IMR-90 (cell line): Measurements from ENCODE around the gene STMN3. TPM values are rescaled to one million over a fixed set of nuclear protein-coding genes. Genes with fewer than 3 reads are reported as not detected.

Source experiments
- ATAC-seq: fragments of 200-7000 bp; cut with Tn5 transposase; 2 replicates; pipeline ENCODE4 v1.9.1; 2020; ENCODE audit warnings: low read depth, mild to moderate bottlenecking, moderate library complexity
- BruUV-seq: library from RNA; stranded (reverse); fragments of 400-500 nt; replicated peaks from 2 replicates; lab custom pipeline; 2021; lab: Mats Ljungman, UMichigan
- CTCF ChIA-PET: fragments of 300-600 bp; formaldehyde crosslinking; extraction: SDS; loops from one replicate; lab custom pipeline; 2021; ENCODE audit warnings: antibody characterized with exemption; lab: Yijun Ruan, JAX
- POLR2A ChIA-PET: fragments of 300-600 bp; sonication (Branson Sonifier 250); formaldehyde crosslinking; loops from one replicate; lab custom pipeline; 2022; ENCODE audit warnings: antibody characterized with exemption; ENCODE audit not compliant: unreplicated experiment; lab: Charles Lee
- DNase-seq: peaks from one replicate; pipeline ENCODE4 v3.0.0; 2013
- H2AFZ ChIP-seq: replicated peaks from 2 replicates; pipeline ENCODE3; 2013; ENCODE audit warnings: low read length, mild to moderate bottlenecking; ENCODE audit not compliant: poor library complexity
- H2AK5ac ChIP-seq: 2 replicates; pipeline ENCODE4 v1.6.1; 2013; ENCODE audit warnings: low read depth, low read length, inconsistent platforms
- H2AK9ac ChIP-seq: replicated peaks from 2 replicates; pipeline ENCODE3; 2013; ENCODE audit warnings: mild to moderate bottlenecking, low read depth, low read length, moderate library complexity; ENCODE audit not compliant: poor library complexity
- H2BK120ac ChIP-seq: 2 replicates; pipeline ENCODE4 v1.6.1; 2013; ENCODE audit warnings: low read depth, low read length, inconsistent platforms
- H2BK15ac ChIP-seq: 3 replicates; pipeline ENCODE4 v1.6.1; 2013; ENCODE audit warnings: low read depth, low read length, inconsistent platforms
- H2BK20ac ChIP-seq: 2 replicates; pipeline ENCODE4 v1.6.1; 2013; ENCODE audit warnings: low read depth, mild to moderate bottlenecking, inconsistent platforms, low read length, moderate library complexity
- H2BK5ac ChIP-seq: 2 replicates; pipeline ENCODE4 v1.6.1; 2013; ENCODE audit warnings: mild to moderate bottlenecking, low read depth, low read length, inconsistent platforms; ENCODE audit not compliant: poor library complexity, severe bottlenecking
- H3K14ac ChIP-seq: replicated peaks from 2 replicates; pipeline ENCODE4 v1.6.1; 2013; ENCODE audit warnings: low read depth, low read length, inconsistent platforms
- H3K18ac ChIP-seq: 2 replicates; pipeline ENCODE4 v1.6.1; 2013; ENCODE audit warnings: low read depth, low read length, control low read depth
- H3K23ac ChIP-seq: 2 replicates; pipeline ENCODE4 v1.6.1; 2013; ENCODE audit warnings: low read depth, low read length, inconsistent platforms
- H3K27ac ChIP-seq: 2 replicates; pipeline ENCODE4 v1.5.1; 2013; ENCODE audit warnings: mild to moderate bottlenecking, control low read depth, low read length; ENCODE audit not compliant: insufficient read depth
- H3K27me3 ChIP-seq: 2 replicates; pipeline ENCODE4 v1.6.1; 2013; ENCODE audit warnings: low read length; ENCODE audit not compliant: control insufficient read depth, insufficient read depth
- H3K36me3 ChIP-seq: 2 replicates; pipeline ENCODE4 v1.6.1; 2013; ENCODE audit warnings: low read length, mixed read lengths; ENCODE audit not compliant: control insufficient read depth, insufficient read depth
- H3K4ac ChIP-seq: 2 replicates; pipeline ENCODE4 v1.6.1; 2013; ENCODE audit warnings: low read depth, low read length, inconsistent platforms
- H3K4me1 ChIP-seq: 2 replicates; pipeline ENCODE4 v1.6.1; 2013; ENCODE audit warnings: low read length, mixed read lengths; ENCODE audit not compliant: control insufficient read depth, insufficient read depth
- H3K4me2 ChIP-seq: 2 replicates; pipeline ENCODE4 v1.6.1; 2013; ENCODE audit warnings: low read depth, mild to moderate bottlenecking, control low read depth, low read length, moderate library complexity
- H3K4me3 ChIP-seq: 2 replicates; pipeline ENCODE4 v1.5.1; 2013; ENCODE audit warnings: low read depth, mild to moderate bottlenecking, control low read depth, low read length, moderate library complexity; ENCODE audit not compliant: insufficient read depth
- H3K56ac ChIP-seq: 2 replicates; pipeline ENCODE4 v1.6.1; 2013; ENCODE audit warnings: low read length, inconsistent platforms; ENCODE audit not compliant: insufficient read depth; ENCODE audit errors: extremely low read depth
- H3K79me1 ChIP-seq, 2 experiments: 2 replicates each; pipeline ENCODE4 v1.6.1; 2013; ENCODE audit warnings: low read length in 2 of 2, inconsistent platforms in 1 of 2, low read depth in 1 of 2
- H3K9ac ChIP-seq: 2 replicates; pipeline ENCODE4 v1.6.1; 2013; ENCODE audit warnings: low read depth, low read length, control low read depth
- H3K9me1 ChIP-seq: 2 replicates; pipeline ENCODE4 v1.6.1; 2013; ENCODE audit warnings: low read length, inconsistent platforms; ENCODE audit not compliant: insufficient read depth
- H3K9me3 ChIP-seq: 2 replicates; pipeline ENCODE4 v1.6.1; 2013; ENCODE audit warnings: low read length; ENCODE audit not compliant: control insufficient read depth, insufficient read depth
- H4K20me1 ChIP-seq: 2 replicates; pipeline ENCODE4 v1.6.1; 2013; ENCODE audit warnings: low read length, inconsistent platforms; ENCODE audit not compliant: insufficient read depth
- H4K5ac ChIP-seq: 2 replicates; pipeline ENCODE4 v1.6.1; 2013; ENCODE audit warnings: mild to moderate bottlenecking, low read depth, low read length, control low read depth
- H4K8ac ChIP-seq, 2 experiments: 2 replicates each; pipeline ENCODE4 v1.6.1; 2013; ENCODE audit warnings: low read depth in 2 of 2, low read length in 2 of 2, control low read depth in 1 of 2, inconsistent platforms in 1 of 2
- H4K91ac ChIP-seq: 2 replicates; pipeline ENCODE4 v1.6.1; 2013; ENCODE audit warnings: low read depth, low read length, inconsistent platforms; ENCODE audit not compliant: insufficient read depth
- BHLHE40 ChIP-seq: fragments of 150-350 bp; IDR thresholded peaks from 2 replicates; pipeline ENCODE4 v1.6.1; 2016; ENCODE audit warnings: mild to moderate bottlenecking, low read depth, low read length
- CEBPB ChIP-seq: IDR thresholded peaks from 2 replicates; pipeline ENCODE4 v1.6.1; 2012; ENCODE audit warnings: low read depth, low read length, improper control_type of control experiment
- FOS ChIP-seq: fragments of 150-350 bp; IDR thresholded peaks from 2 replicates; pipeline ENCODE4 v1.6.1; 2016; ENCODE audit warnings: low read depth, low read length
- MAFK ChIP-seq: IDR thresholded peaks from 2 replicates; pipeline ENCODE4 v1.6.1; 2012; ENCODE audit warnings: low read depth, low read length, improper control_type of control experiment
- MAZ ChIP-seq: IDR thresholded peaks from 2 replicates; pipeline ENCODE4 v1.6.1; 2012; ENCODE audit warnings: low read depth, mild to moderate bottlenecking, low read length, improper control_type of control experiment, moderate library complexity, borderline replicate concordance
- MXI1 ChIP-seq: IDR thresholded peaks from 2 replicates; pipeline ENCODE4 v1.6.1; 2012; ENCODE audit warnings: low read depth, mild to moderate bottlenecking, low read length, moderate library complexity, borderline replicate concordance
- NFE2L2 ChIP-seq: fragments of 150-350 bp; IDR thresholded peaks from 2 replicates; pipeline ENCODE4 v1.6.1; 2016; ENCODE audit warnings: low read depth, mild to moderate bottlenecking, low read length
- POLR2A ChIP-seq: IDR thresholded peaks from 2 replicates; pipeline ENCODE4 v1.6.1; 2012; ENCODE audit warnings: mild to moderate bottlenecking, low read depth, low read length
- RAD21 ChIP-seq: IDR thresholded peaks from 2 replicates; pipeline ENCODE4 v1.6.1; 2012; ENCODE audit warnings: low read length, improper control_type of control experiment
- RCOR1 ChIP-seq: IDR thresholded peaks from 2 replicates; pipeline ENCODE4 v1.6.1; 2012; ENCODE audit warnings: mild to moderate bottlenecking, low read length, improper control_type of control experiment; ENCODE audit not compliant: insufficient replicate concordance
- RFX5 ChIP-seq: IDR thresholded peaks from 2 replicates; pipeline ENCODE4 v1.8.0; 2012; ENCODE audit warnings: low read depth, mild to moderate bottlenecking, low read length, moderate library complexity
- SMC3 ChIP-seq: fragments of 150-350 bp; IDR thresholded peaks from 2 replicates; pipeline ENCODE4 v1.6.1; 2016; ENCODE audit warnings: low read depth, mild to moderate bottlenecking, antibody characterized with exemption, low read length, moderate library complexity
- WGBS, 2 experiments: methylation state at CpG; one replicate each; pipeline versions ENCODE4 v1.1.5 to v1.1.7; 2013; ENCODE audit warnings: missing lambda C conversion rate in 2 of 2; ENCODE audit not compliant: insufficient read length in 1 of 2; ENCODE audit errors: extremely low coverage in 2 of 2; 5-methylcytosine and 5-hydroxymethylcytosine counted together
- dilution Hi-C: fragments of 300-500 bp; cut with HindIII; formaldehyde crosslinking; loops from one replicate; pipeline ENCODE4 v1.14.3; 2018; ENCODE audit warnings: low sequenced_read_pairs; ENCODE audit not compliant: unreplicated experiment
- in situ Hi-C: fragments of 300-500 bp; cut with MboI; formaldehyde crosslinking; loops from 3 replicates; pipeline ENCODE4 v1.14.3; 2019; ENCODE audit warnings: low sequenced_read_pairs, inconsistent platforms, mixed read lengths
- intact Hi-C: fragments of 100-400 bp; cut with micrococcal nuclease; formaldehyde crosslinking; loops from 2 replicates; pipeline ENCODE4 v1.10.0; 2022
- polyA plus RNA-seq, 3 experiments: library from polyadenylated mRNA; depleted of rRNA; stranded (reverse); fragments of >200 nt; gene quantifications; 2 replicates each; pipeline ENCODE4 v1.2.3, GENCODE V29; 2012; ENCODE audit warnings: low replicate concordance in 1 of 3
- total RNA-seq: library from RNA; depleted of rRNA; stranded (reverse); fragments of >200 nt; gene quantifications from 2 replicates; pipeline ENCODE4 v1.2.3, GENCODE V29; 2012
- TF ChIP-seq, protein P1 (sequence below): fragments of 150-350 bp; IDR thresholded peaks from 2 replicates; pipeline ENCODE4 v1.6.1; 2017; ENCODE audit warnings: mild to moderate bottlenecking, antibody characterized with exemption, low read length, low read depth
- TF ChIP-seq, protein P2 (sequence below): fragments of 150-350 bp; IDR thresholded peaks from 2 replicates; pipeline ENCODE4 v1.6.1; 2016; ENCODE audit warnings: low read depth, mild to moderate bottlenecking, low read length, moderate library complexity, borderline replicate concordance
- TF ChIP-seq, protein P3 (sequence below): conservative IDR thresholded peaks from 2 replicates; pipeline ENCODE4 v1.5.1; 2012; ENCODE audit warnings: mild to moderate bottlenecking, low read depth, low read length, improper control_type of control experiment

The STMN3 gene
- total and polyA plus RNA-seq, 2 of the 4 experiments (the other 2 are of a cell fraction) = 20.3 to 62.3 TPM

DNA sequence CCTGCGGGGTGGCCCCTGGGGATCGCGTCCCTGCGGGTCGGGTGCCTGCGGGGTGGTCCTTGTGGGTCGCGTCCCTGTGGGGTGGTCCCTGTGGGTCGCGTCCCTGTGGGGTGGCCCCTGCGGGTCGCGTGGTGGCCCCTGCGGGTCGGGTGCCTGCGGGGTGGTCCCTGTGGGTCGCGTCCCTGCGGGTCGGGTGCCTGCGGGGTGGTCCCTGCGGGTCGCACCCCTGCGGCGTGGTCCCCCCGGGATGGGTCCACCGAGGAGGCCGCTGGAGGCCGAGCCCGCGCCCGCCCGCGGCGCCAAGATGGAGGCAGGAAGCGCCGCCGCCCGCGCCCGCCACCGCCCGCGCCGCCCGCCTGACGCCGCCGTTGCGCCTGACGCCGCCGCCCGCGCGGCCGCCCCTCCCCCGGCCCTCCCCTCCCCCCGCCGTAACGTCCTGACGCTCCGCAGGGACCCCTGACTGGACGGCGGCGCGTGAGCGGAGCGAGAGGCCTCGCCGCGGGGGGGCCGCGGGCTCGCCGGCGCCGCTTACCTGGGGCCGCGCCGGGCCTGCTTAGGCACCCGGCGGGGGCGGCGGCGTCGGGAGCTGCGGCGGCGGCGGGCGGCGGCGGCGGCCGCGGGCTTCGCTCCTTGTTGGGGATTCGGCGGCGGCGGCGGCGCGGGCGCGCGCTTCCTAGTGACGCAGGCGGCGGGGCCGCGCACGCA lies 26.6 kb downstream of the STMN3 start, which contains the start of gene GMEB2:
Gene GMEB2, minus strand, starts transcription at position 678 of the 705 bp plus-strand sequence. CDS start 7,704 bp downstream, outside the sequence.
- intact Hi-C loops = no loop called here
- H2AK9ac ChIP-seq = peak within 1 kb of the TSS; percentile 100
- peak; percentile 87 for ATAC-seq

More for the DNA sequence above, 26.6 kb downstream of the STMN3 start, which contains the start of gene GMEB2:
- peaks cover 27 to 63% of the 10 kb centered on the region in 2 experiments for H3K79me1 ChIP-seq
- peak within 1 kb of the TSS; percentile 98 for H3K23ac ChIP-seq
- H4K20me1 ChIP-seq = peaks cover 6% of the 10 kb centered on the region
- H2AK5ac ChIP-seq = peak within 1 kb of the TSS; percentile 99
- peak within 1 kb of the TSS; percentile 99 for H3K27ac ChIP-seq
- DNase-seq = no peak
- in situ Hi-C loops (no loop called here), dilution Hi-C loops (no loop called here)
- peak within 1 kb of the TSS; percentile 100 for H3K4me3 ChIP-seq
- H4K5ac ChIP-seq = peak within 1 kb of the TSS; percentile 91
- TF ChIP-seq RCOR1 (no peak), NFE2L2 (no peak), RFX5 (no peak), MXI1 (no peak), BHLHE40 (no peak), RAD21 (no peak), FOS (no peak), POLR2A (no peak; the same call in 1 of the 2 replicates), MAZ (no peak), SMC3 (no peak), CEBPB (no peak), MAFK (no peak)
- TF ChIP-seq, protein P1, sequence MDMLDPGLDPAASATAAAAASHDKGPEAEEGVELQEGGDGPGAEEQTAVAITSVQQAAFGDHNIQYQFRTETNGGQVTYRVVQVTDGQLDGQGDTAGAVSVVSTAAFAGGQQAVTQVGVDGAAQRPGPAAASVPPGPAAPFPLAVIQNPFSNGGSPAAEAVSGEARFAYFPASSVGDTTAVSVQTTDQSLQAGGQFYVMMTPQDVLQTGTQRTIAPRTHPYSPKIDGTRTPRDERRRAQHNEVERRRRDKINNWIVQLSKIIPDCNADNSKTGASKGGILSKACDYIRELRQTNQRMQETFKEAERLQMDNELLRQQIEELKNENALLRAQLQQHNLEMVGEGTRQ = no peak
- TF ChIP-seq, protein P2, sequence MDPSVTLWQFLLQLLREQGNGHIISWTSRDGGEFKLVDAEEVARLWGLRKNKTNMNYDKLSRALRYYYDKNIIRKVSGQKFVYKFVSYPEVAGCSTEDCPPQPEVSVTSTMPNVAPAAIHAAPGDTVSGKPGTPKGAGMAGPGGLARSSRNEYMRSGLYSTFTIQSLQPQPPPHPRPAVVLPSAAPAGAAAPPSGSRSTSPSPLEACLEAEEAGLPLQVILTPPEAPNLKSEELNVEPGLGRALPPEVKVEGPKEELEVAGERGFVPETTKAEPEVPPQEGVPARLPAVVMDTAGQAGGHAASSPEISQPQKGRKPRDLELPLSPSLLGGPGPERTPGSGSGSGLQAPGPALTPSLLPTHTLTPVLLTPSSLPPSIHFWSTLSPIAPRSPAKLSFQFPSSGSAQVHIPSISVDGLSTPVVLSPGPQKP = no peak
- TF ChIP-seq, protein P3, sequence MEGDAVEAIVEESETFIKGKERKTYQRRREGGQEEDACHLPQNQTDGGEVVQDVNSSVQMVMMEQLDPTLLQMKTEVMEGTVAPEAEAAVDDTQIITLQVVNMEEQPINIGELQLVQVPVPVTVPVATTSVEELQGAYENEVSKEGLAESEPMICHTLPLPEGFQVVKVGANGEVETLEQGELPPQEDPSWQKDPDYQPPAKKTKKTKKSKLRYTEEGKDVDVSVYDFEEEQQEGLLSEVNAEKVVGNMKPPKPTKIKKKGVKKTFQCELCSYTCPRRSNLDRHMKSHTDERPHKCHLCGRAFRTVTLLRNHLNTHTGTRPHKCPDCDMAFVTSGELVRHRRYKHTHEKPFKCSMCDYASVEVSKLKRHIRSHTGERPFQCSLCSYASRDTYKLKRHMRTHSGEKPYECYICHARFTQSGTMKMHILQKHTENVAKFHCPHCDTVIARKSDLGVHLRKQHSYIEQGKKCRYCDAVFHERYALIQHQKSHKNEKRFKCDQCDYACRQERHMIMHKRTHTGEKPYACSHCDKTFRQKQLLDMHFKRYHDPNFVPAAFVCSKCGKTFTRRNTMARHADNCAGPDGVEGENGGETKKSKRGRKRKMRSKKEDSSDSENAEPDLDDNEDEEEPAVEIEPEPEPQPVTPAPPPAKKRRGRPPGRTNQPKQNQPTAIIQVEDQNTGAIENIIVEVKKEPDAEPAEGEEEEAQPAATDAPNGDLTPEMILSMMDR = no peak
- H3K9ac ChIP-seq = peak within 1 kb of the TSS; percentile 99
- H2BK5ac ChIP-seq = peak within 1 kb of the TSS; percentile 99
- H2BK120ac ChIP-seq = peak within 1 kb of the TSS; percentile 57; the same call in 1 of the 2 replicates
- peaks cover 6% of the 10 kb centered on the region; the same call in 1 of the 2 replicates for H3K9me1 ChIP-seq
- ChIA-PET POLR2A (no interaction called here), CTCF (no interaction called here)
- peak within 1 kb of the TSS; percentile 96 for H3K14ac ChIP-seq
- H4K91ac ChIP-seq = peak within 1 kb of the TSS; percentile 89
- H2BK20ac ChIP-seq = no peak within 1 kb of the TSS
- H2BK15ac ChIP-seq = no peak within 1 kb of the TSS
- peak within 1 kb of the TSS; percentile 93 for H2AFZ ChIP-seq
- peak within 1 kb of the TSS; percentile 90 for H3K56ac ChIP-seq
- peaks cover 2% of the 10 kb centered on the region; the same call in 1 of the 2 replicates for H3K4me1 ChIP-seq
- H3K9me3 ChIP-seq = no peaks in the 10 kb centered on the region
- no peaks in the 10 kb centered on the region for H3K27me3 ChIP-seq
- WGBS, 2 experiments = 0% methylated on average over 28 of the region's 114 CpGs; no CpG with 5 or more reads in 1 of the 2 experiments
- H3K4ac ChIP-seq = peak within 1 kb of the TSS; percentile 88
- peak within 1 kb of the TSS; percentile 92 for H3K4me2 ChIP-seq
- H3K36me3 ChIP-seq = no peaks in the 10 kb centered on the region
- peak within 1 kb of the TSS; percentile 89 to 95 for H4K8ac ChIP-seq
- H3K18ac ChIP-seq = peak within 1 kb of the TSS; percentile 72; the same call in 1 of the 2 replicates
- no TSS peak for BruUV-seq
